RWPE2 (cell line): ENCODE results near the gene RPTOR.

Experiments
- ATAC-seq: fragments of 200-7000 bp; cut with Tn5 transposase; 3 replicates; pipeline ENCODE4 v1.9.1; 2021; ENCODE audit warnings: low read depth
- DNase-seq: peaks from one replicate; pipeline ENCODE4 v3.0.0-alpha.2; 2020; ENCODE audit warnings: low spot score
- H3K27ac ChIP-seq: fragments of 450-650 bp; 2 replicates; pipeline ENCODE4 v1.5.1; 2017; ENCODE audit warnings: mild to moderate bottlenecking; ENCODE audit not compliant: poor library complexity, severe bottlenecking
- H3K27me3 ChIP-seq: fragments of 250-450 bp; sonication (Bioruptor Pico); 2 replicates; pipeline ENCODE4 v1.5.1; 2021; ENCODE audit warnings: mild to moderate bottlenecking, moderate library complexity; ENCODE audit not compliant: insufficient read depth, poor library complexity, severe bottlenecking
- H3K36me3 ChIP-seq: fragments of 250-450 bp; sonication (Bioruptor Pico); 2 replicates; pipeline ENCODE4 v1.5.1; 2020; ENCODE audit warnings: low read depth, mild to moderate bottlenecking, moderate library complexity
- H3K4me1 ChIP-seq: fragments of 250-450 bp; sonication (Bioruptor Pico); 2 replicates; pipeline ENCODE4 v1.5.1; 2021; ENCODE audit warnings: mild to moderate bottlenecking, moderate library complexity; ENCODE audit not compliant: insufficient read depth, poor library complexity, severe bottlenecking
- H3K4me3 ChIP-seq: fragments of 250-450 bp; sonication (Bioruptor Pico); 2 replicates; pipeline ENCODE4 v1.5.1; 2021; ENCODE audit warnings: mild to moderate bottlenecking, moderate library complexity; ENCODE audit not compliant: severe bottlenecking
- H3K9me3 ChIP-seq: fragments of 250-450 bp; sonication (Bioruptor Pico); 2 replicates; pipeline ENCODE4 v1.5.1; 2021; ENCODE audit warnings: mild to moderate bottlenecking, moderate library complexity; ENCODE audit not compliant: severe bottlenecking
- TF ChIP-seq, protein P1 (sequence below): fragments of 450-650 bp; IDR thresholded peaks from one replicate; pipeline ENCODE4 v1.5.1; 2017; ENCODE audit warnings: mild to moderate bottlenecking, moderate library complexity; ENCODE audit not compliant: poor library complexity, severe bottlenecking

The RPTOR gene

GRCh38 chr17:80953471-80954315 lies 409.1 kb downstream of the RPTOR start:
- no peaks in the 10 kb centered on the region for H3K9me3 ChIP-seq
- H3K36me3 ChIP-seq, result peaks cover 3% of the 10 kb centered on the region; the same call in 1 of the 2 replicates
- H3K27ac ChIP-seq, result no peak overlapping the region
- TF ChIP-seq, protein P1, sequence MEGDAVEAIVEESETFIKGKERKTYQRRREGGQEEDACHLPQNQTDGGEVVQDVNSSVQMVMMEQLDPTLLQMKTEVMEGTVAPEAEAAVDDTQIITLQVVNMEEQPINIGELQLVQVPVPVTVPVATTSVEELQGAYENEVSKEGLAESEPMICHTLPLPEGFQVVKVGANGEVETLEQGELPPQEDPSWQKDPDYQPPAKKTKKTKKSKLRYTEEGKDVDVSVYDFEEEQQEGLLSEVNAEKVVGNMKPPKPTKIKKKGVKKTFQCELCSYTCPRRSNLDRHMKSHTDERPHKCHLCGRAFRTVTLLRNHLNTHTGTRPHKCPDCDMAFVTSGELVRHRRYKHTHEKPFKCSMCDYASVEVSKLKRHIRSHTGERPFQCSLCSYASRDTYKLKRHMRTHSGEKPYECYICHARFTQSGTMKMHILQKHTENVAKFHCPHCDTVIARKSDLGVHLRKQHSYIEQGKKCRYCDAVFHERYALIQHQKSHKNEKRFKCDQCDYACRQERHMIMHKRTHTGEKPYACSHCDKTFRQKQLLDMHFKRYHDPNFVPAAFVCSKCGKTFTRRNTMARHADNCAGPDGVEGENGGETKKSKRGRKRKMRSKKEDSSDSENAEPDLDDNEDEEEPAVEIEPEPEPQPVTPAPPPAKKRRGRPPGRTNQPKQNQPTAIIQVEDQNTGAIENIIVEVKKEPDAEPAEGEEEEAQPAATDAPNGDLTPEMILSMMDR, result no peak
- H3K4me1 ChIP-seq, result no peaks in the 10 kb centered on the region
- no peaks in the 10 kb centered on the region for H3K27me3 ChIP-seq
- H3K4me3 ChIP-seq, result no peak overlapping the region
- no peak for ATAC-seq
- no peak for DNase-seq

- Histone ChIP-seq H3K36me3 (peaks cover 3% of the 10 kb centered on the region; the same call in 1 of the 2 replicates), H3K4me1 (no peaks in the 10 kb centered on the region), H3K9me3 (no peaks in the 10 kb centered on the region), H3K27me3 (no peaks in the 10 kb centered on the region), H3K4me3 (no peak overlapping the region), H3K27ac (no peak overlapping the region)
- ATAC-seq (no peak), DNase-seq (no peak)
- TF ChIP-seq, protein P1, result no peak
These were observed 410.4 kb downstream of the RPTOR start for GRCh38 chr17:80955078-80955477.

GRCh38 chr17:80955671-80956280 lies 411.1 kb downstream of the RPTOR start:
- DNase-seq (no peak), ATAC-seq (no peak)
- no peaks in the 10 kb centered on the region for H3K9me3 ChIP-seq
- no peaks in the 10 kb centered on the region for H3K4me1 ChIP-seq
- no peak overlapping the region for H3K27ac ChIP-seq
- TF ChIP-seq, protein P1, result no peak
- no peaks in the 10 kb centered on the region for H3K27me3 ChIP-seq
- H3K4me3 ChIP-seq, result no peak overlapping the region
- H3K36me3 ChIP-seq, result no peaks in the 10 kb centered on the region

- Histone ChIP-seq H3K27me3 (no peaks in the 10 kb centered on the region), H3K9me3 (no peaks in the 10 kb centered on the region), H3K27ac (no peak overlapping the region), H3K4me1 (no peaks in the 10 kb centered on the region), H3K4me3 (no peak overlapping the region), H3K36me3 (no peaks in the 10 kb centered on the region)
- TF ChIP-seq, protein P1, result no peak
- ATAC-seq (no peak), DNase-seq (no peak)
These were observed 411.9 kb downstream of the RPTOR start for GRCh38 chr17:80956321-80957190.
